ENCODE data around the gene ECI1. TPM values are rescaled to one million over a fixed set of nuclear protein-coding genes. Genes with fewer than 3 reads are reported as not detected.

Gene ECI1
- total and polyA plus RNA-seq, 2 experiments from 2014 or later, result 118 to 143 TPM

GRCh38 chr16:2273484-2273883 lies 22.1 kb upstream of the ECI1 start (continued):
- TF ChIP-seq REST (IDR thresholded peaks at IDR 0.05; ENCODE audit: unreplicated experiment), result no peak

- ATAC-seq, result no peak
- Histone ChIP-seq H3K4me3 (no peak overlapping the region), H3K9me2 (ENCODE audit: insufficient read depth) (no peaks in the 10 kb centered on the region), H3K4me2 (no peak overlapping the region), H3F3A (replicated peaks; ENCODE audit: low read depth) (peaks cover 8% of the 10 kb centered on the region; the same call in 1 of the 2 replicates), H3K79me2 (replicated peaks; ENCODE audit: insufficient read depth) (peaks cover 19% of the 10 kb centered on the region), H3K4me1 (ENCODE audit: insufficient read depth) (peaks cover 4% of the 10 kb centered on the region; the same call in 1 of the 2 replicates), H3K27me3 (ENCODE audit: insufficient read depth) (no peaks in the 10 kb centered on the region), H4K20me1 (replicated peaks; ENCODE audit: insufficient read depth) (peaks cover 10% of the 10 kb centered on the region), H3K27ac (ENCODE audit: low read depth) (no peak overlapping the region), H3K36me3 (ENCODE audit: insufficient read depth) (no peaks in the 10 kb centered on the region), H2AFZ (no peak overlapping the region)
- DNase-seq (ENCODE audit: low spot score), result no peak
- Mint-ChIP-seq H3K27ac (no peak overlapping the region), H3K9me3 (no peaks in the 10 kb centered on the region; the same call in 2 of the 3 replicates), H3K27me3 (ENCODE audit: insufficient read depth, low read depth, poor library complexity) (peaks cover 14% of the 10 kb centered on the region), H3K4me3 (no peak overlapping the region), H3K4me1 (peaks cover 13% of the 10 kb centered on the region), H3K36me3 (ENCODE audit: low read depth) (peaks cover 4% of the 10 kb centered on the region)
- TF ChIP-seq CREB1 (CRISPR knock-in tag; IDR thresholded peaks at IDR 0.05; ENCODE audit: low read depth) (no peak), ZNF331 (CRISPR knock-in tag; IDR thresholded peaks at IDR 0.05; ENCODE audit: low read depth) (no peak), NANOG (IDR thresholded peaks at IDR 0.05; ENCODE audit: borderline replicate concordance) (no peak), POLR2AphosphoS5 (IDR thresholded peaks at IDR 0.05; ENCODE audit: low read depth) (no peak), JUNB (IDR thresholded peaks at IDR 0.05; ENCODE audit: unreplicated experiment) (no peak), EZH2phosphoT487 (IDR thresholded peaks at IDR 0.05; ENCODE audit: unreplicated experiment) (no peak), EZH2 (IDR thresholded peaks at IDR 0.05; ENCODE audit: low read depth, unreplicated experiment) (no peak), CTCF (conservative IDR thresholded peaks at IDR 0.05; ENCODE audit: low read depth in 2 of 2) (no peak), STAT1 (IDR thresholded peaks at IDR 0.05; ENCODE audit: unreplicated experiment) (no peak), ZNF462 (CRISPR knock-in tag; IDR thresholded peaks at IDR 0.05) (no peak), ETS1 (IDR thresholded peaks at IDR 0.05) (no peak)
These were observed 20.6 kb upstream of the ECI1 start for GRCh38 chr16:2271848-2272461.

Measured in GM23338 (cell line).